HG03064 (cell line): ENCODE measurements around the gene UBAC1.

Experiments
- ATAC-seq: cut with Tn5 transposase; IDR thresholded peaks from one replicate; pipeline ENCODE4 v1.9.1; 2021; ENCODE audit warnings: low read depth; ENCODE audit not compliant: unreplicated experiment

The UBAC1 gene

GRCh38 chr9:135993765-135994500 lies 32.8 kb upstream of the UBAC1 start:
- ATAC-seq, result no peak

- ATAC-seq, result no peak
Measured at GRCh38 chr9:135993409-135993742, 32.2 kb upstream of the UBAC1 start.

- no peak for ATAC-seq
Measured at GRCh38 chr9:135992486-135993408, 31.6 kb upstream of the UBAC1 start.

GRCh38 chr9:135991771-135992170 lies 30.6 kb upstream of the UBAC1 start:
- ATAC-seq, result no peak

- ATAC-seq, result no peak
Measured at GRCh38 chr9:135990468-135991429, 29.6 kb upstream of the UBAC1 start.

- ATAC-seq, result no peak
Measured at GRCh38 chr9:135989722-135990467, 28.7 kb upstream of the UBAC1 start.

- ATAC-seq, result no peak
Measured at GRCh38 chr9:135989157-135989556, 28.0 kb upstream of the UBAC1 start.

- no peak for ATAC-seq
Measured at GRCh38 chr9:135988493-135988892, 27.3 kb upstream of the UBAC1 start.

- ATAC-seq, result no peak
Measured at GRCh38 chr9:135987838-135988404, 26.7 kb upstream of the UBAC1 start.

GRCh38 chr9:135986605-135987004 lies 25.4 kb upstream of the UBAC1 start:
- no peak for ATAC-seq

GRCh38 chr9:135985889-135986288 lies 24.7 kb upstream of the UBAC1 start:
- no peak for ATAC-seq

GRCh38 chr9:135985459-135985774 lies 24.2 kb upstream of the UBAC1 start:
- no peak for ATAC-seq

- no peak for ATAC-seq
Measured at GRCh38 chr9:135984072-135984710, 23.0 kb upstream of the UBAC1 start.

- ATAC-seq, result no peak
Measured at GRCh38 chr9:135983208-135984071, 22.3 kb upstream of the UBAC1 start.

GRCh38 chr9:135982499-135983207 lies 21.5 kb upstream of the UBAC1 start:
- no peak for ATAC-seq

GRCh38 chr9:135980926-135981630 lies 19.9 kb upstream of the UBAC1 start:
- no peak for ATAC-seq

GRCh38 chr9:135979547-135980166 lies 18.5 kb upstream of the UBAC1 start:
- no peak for ATAC-seq
